ENCODE measurements around the gene RENBP. TPM values are rescaled to one million over a fixed set of nuclear protein-coding genes. Genes with fewer than 3 reads are reported as not detected.

The RENBP gene
- total RNA-seq, result 11.4 and 12.4 TPM in 2 replicates

- Mint-ChIP-seq H3K4me1 (ENCODE audit: low read depth) (peaks cover 12% of the 10 kb centered on the region), H3K27ac (peak within 1 kb of the TSS; percentile 73), H3K36me3 (ENCODE audit: low read depth) (peaks cover 10% of the 10 kb centered on the region), H3K4me3 (ENCODE audit: low read depth) (peak within 1 kb of the TSS; percentile 82), H3K27me3 (ENCODE audit: low read depth) (no peaks in the 10 kb centered on the region), H3K9me3 (no peaks in the 10 kb centered on the region)
- intact Hi-C loops (cut with micrococcal nuclease), result no loop called here
- DNase-seq (ENCODE audit: low spot score), result no peak
Observed at GRCh38 chrX:153944140-153944799, at the start of gene RENBP. TSS of gene RENBP (minus strand) at chrX:153944643. CDS start at chrX:153944610, 33 bp downstream.

GRCh38 chrX:153993978-153994377 lies 49.5 kb upstream of the RENBP start:
- DNase-seq (ENCODE audit: low spot score), result no peak
- Mint-ChIP-seq H3K27me3 (ENCODE audit: low read depth) (no peaks in the 10 kb centered on the region), H3K9me3 (no peaks in the 10 kb centered on the region), H3K36me3 (ENCODE audit: low read depth) (no peaks in the 10 kb centered on the region), H3K4me1 (ENCODE audit: low read depth) (peaks cover 3% of the 10 kb centered on the region), H3K27ac (no peak overlapping the region), H3K4me3 (ENCODE audit: low read depth) (no peak overlapping the region)
- intact Hi-C loops (cut with micrococcal nuclease), result no loop called here

GRCh38 chrX:153993079-153993478 lies 48.6 kb upstream of the RENBP start:
- Mint-ChIP-seq H3K36me3 (ENCODE audit: low read depth) (no peaks in the 10 kb centered on the region), H3K27me3 (ENCODE audit: low read depth) (no peaks in the 10 kb centered on the region), H3K27ac (no peak overlapping the region), H3K9me3 (no peaks in the 10 kb centered on the region), H3K4me3 (ENCODE audit: low read depth) (no peak overlapping the region), H3K4me1 (ENCODE audit: low read depth) (peaks cover 3% of the 10 kb centered on the region)
- no peak for DNase-seq (ENCODE audit: low spot score)
- intact Hi-C loops (cut with micrococcal nuclease), result no loop called here

- H3K36me3 Mint-ChIP-seq (ENCODE audit: low read depth), result no peaks in the 10 kb centered on the region
- intact Hi-C loops (cut with micrococcal nuclease), result no loop called here
- H3K27me3 Mint-ChIP-seq (ENCODE audit: low read depth), result no peaks in the 10 kb centered on the region
- H3K4me3 Mint-ChIP-seq (ENCODE audit: low read depth), result no peak overlapping the region
- H3K4me1 Mint-ChIP-seq (ENCODE audit: low read depth), result peaks cover 3% of the 10 kb centered on the region
- H3K27ac Mint-ChIP-seq, result no peak overlapping the region
- DNase-seq (ENCODE audit: low spot score), result no peak
- H3K9me3 Mint-ChIP-seq, result no peaks in the 10 kb centered on the region
Observed at GRCh38 chrX:153992180-153992579, 47.7 kb upstream of the RENBP start.

- intact Hi-C loops (cut with micrococcal nuclease), result no loop called here
- H3K9me3 Mint-ChIP-seq, result no peaks in the 10 kb centered on the region
Observed at GRCh38 chrX:153991013-153991580, 46.7 kb upstream of the RENBP start.

GRCh38 chrX:153989973-153990655 lies 45.7 kb upstream of the RENBP start:
- peaks cover 6% of the 10 kb centered on the region for H3K4me1 Mint-ChIP-seq (ENCODE audit: low read depth)
- no peak for DNase-seq (ENCODE audit: low spot score)
- H3K36me3 Mint-ChIP-seq (ENCODE audit: low read depth), result no peaks in the 10 kb centered on the region
- intact Hi-C loops (cut with micrococcal nuclease), result no loop called here
- peak overlapping the region; percentile 49 for H3K27ac Mint-ChIP-seq
- H3K4me3 Mint-ChIP-seq (ENCODE audit: low read depth), result no peak overlapping the region
- no peaks in the 10 kb centered on the region for H3K9me3 Mint-ChIP-seq
- H3K27me3 Mint-ChIP-seq (ENCODE audit: low read depth), result no peaks in the 10 kb centered on the region

More at GRCh38 chrX:153991013-153991580, 46.7 kb upstream of the RENBP start:
- peaks cover 3% of the 10 kb centered on the region for H3K4me1 Mint-ChIP-seq (ENCODE audit: low read depth)
- H3K27me3 Mint-ChIP-seq (ENCODE audit: low read depth), result no peaks in the 10 kb centered on the region
- no peak overlapping the region for H3K27ac Mint-ChIP-seq
- DNase-seq (ENCODE audit: low spot score), result no peak
- H3K4me3 Mint-ChIP-seq (ENCODE audit: low read depth), result no peak overlapping the region
- no peaks in the 10 kb centered on the region for H3K36me3 Mint-ChIP-seq (ENCODE audit: low read depth)

GRCh38 chrX:153988493-153988892 lies 44.0 kb upstream of the RENBP start:
- Mint-ChIP-seq H3K27me3 (ENCODE audit: low read depth) (no peaks in the 10 kb centered on the region), H3K27ac (no peak overlapping the region), H3K9me3 (no peaks in the 10 kb centered on the region), H3K36me3 (ENCODE audit: low read depth) (no peaks in the 10 kb centered on the region), H3K4me3 (ENCODE audit: low read depth) (no peak overlapping the region), H3K4me1 (ENCODE audit: low read depth) (peaks cover 17% of the 10 kb centered on the region)
- no peak for DNase-seq (ENCODE audit: low spot score)
- intact Hi-C loops (cut with micrococcal nuclease), result no loop called here

- Mint-ChIP-seq H3K27me3 (ENCODE audit: low read depth) (no peaks in the 10 kb centered on the region), H3K4me3 (ENCODE audit: low read depth) (peak overlapping the region; percentile 77), H3K36me3 (ENCODE audit: low read depth) (no peaks in the 10 kb centered on the region), H3K4me1 (ENCODE audit: low read depth) (peaks cover 35% of the 10 kb centered on the region), H3K9me3 (no peaks in the 10 kb centered on the region), H3K27ac (peak overlapping the region; percentile 98)
- DNase-seq (ENCODE audit: low spot score), result no peak
- intact Hi-C loops (cut with micrococcal nuclease), result loop anchor here (5.0 kb wide), 1 partner anchor 33 kb away; the partner anchor contains the start of gene IRAK1
Observed at GRCh38 chrX:153984351-153985178, 40.1 kb upstream of the RENBP start.

- Mint-ChIP-seq H3K4me1 (ENCODE audit: low read depth) (peaks cover 35% of the 10 kb centered on the region), H3K27ac (peak overlapping the region; percentile 98), H3K9me3 (no peaks in the 10 kb centered on the region), H3K27me3 (ENCODE audit: low read depth) (no peaks in the 10 kb centered on the region), H3K4me3 (ENCODE audit: low read depth) (no peak overlapping the region), H3K36me3 (ENCODE audit: low read depth) (no peaks in the 10 kb centered on the region)
- intact Hi-C loops (cut with micrococcal nuclease), result loop anchor here (5.0 kb wide), 1 partner anchor 34 kb away; the partner anchor contains the start of gene IRAK1
- no peak for DNase-seq (ENCODE audit: low spot score)
Observed at GRCh38 chrX:153983321-153983801, 38.9 kb upstream of the RENBP start.

- no peaks in the 10 kb centered on the region for H3K27me3 Mint-ChIP-seq (ENCODE audit: low read depth)
Observed at GRCh38 chrX:153981771-153982533, 37.5 kb upstream of the RENBP start.

GRCh38 chrX:153981231-153981630 lies 36.8 kb upstream of the RENBP start:
- Mint-ChIP-seq H3K4me1 (ENCODE audit: low read depth) (peaks cover 35% of the 10 kb centered on the region), H3K27me3 (ENCODE audit: low read depth) (no peaks in the 10 kb centered on the region), H3K27ac (peak overlapping the region; percentile 98), H3K4me3 (ENCODE audit: low read depth) (peak overlapping the region; percentile 55), H3K36me3 (ENCODE audit: low read depth) (no peaks in the 10 kb centered on the region), H3K9me3 (no peaks in the 10 kb centered on the region)
- DNase-seq (ENCODE audit: low spot score), result no peak
- intact Hi-C loops (cut with micrococcal nuclease), result loop anchor here (5.0 kb wide), 1 partner anchor 36 kb away; the partner anchor contains the start of gene IRAK1

More at GRCh38 chrX:153981771-153982533, 37.5 kb upstream of the RENBP start:
- Mint-ChIP-seq H3K27ac (peak overlapping the region; percentile 98), H3K4me3 (ENCODE audit: low read depth) (peak overlapping the region; percentile 55), H3K4me1 (ENCODE audit: low read depth) (peaks cover 35% of the 10 kb centered on the region), H3K9me3 (no peaks in the 10 kb centered on the region), H3K36me3 (ENCODE audit: low read depth) (no peaks in the 10 kb centered on the region)
- DNase-seq (ENCODE audit: low spot score), result peak; percentile 74
- intact Hi-C loops (cut with micrococcal nuclease), result loop anchor here (5.0 kb wide), 1 partner anchor 35 kb away; the partner anchor contains the start of gene IRAK1

All from activated T-helper 2 cell treated with anti-CD3 and anti-CD28 coated beads, Interferon-gamma antibody, Interleukin-2, Interleukin-4, amounts not matched to agents 10 μg/mL and 5 μg/mL and 100 μg/mL, durations not matched to agents 14 hours and 24 hours and 36 hours (primary cell).